Karpas-422 (cell line): ENCODE results near the gene NSD1. TPM values are rescaled to one million over a fixed set of nuclear protein-coding genes. Genes with fewer than 3 reads are reported as not detected.

Experiments used
- DNase-seq: peaks from one replicate; pipeline ENCODE4 v3.0.0-alpha.2; 2015
- H2AFZ ChIP-seq: fragments of 200-600 bp; sonication (generic); 2 replicates; pipeline ENCODE4 v1.6.1; 2014; ENCODE audit warnings: antibody characterized with exemption, low read length, mixed read lengths
- H3K27ac ChIP-seq: fragments of 200-600 bp; sonication (generic); 2 replicates; pipeline ENCODE4 v1.5.1; 2014; ENCODE audit warnings: mild to moderate bottlenecking, low read length, moderate library complexity
- H3K27me3 ChIP-seq: fragments of 200-600 bp; sonication (generic); 2 replicates; pipeline ENCODE4 v1.6.1; 2014; ENCODE audit warnings: low read length, mixed read lengths
- H3K36me3 ChIP-seq: fragments of 200-600 bp; sonication (generic); 2 replicates; pipeline ENCODE4 v1.6.1; 2014; ENCODE audit warnings: low read length, mixed read lengths; ENCODE audit not compliant: insufficient read depth
- H3K4me1 ChIP-seq: fragments of 200-600 bp; sonication (generic); 2 replicates; pipeline ENCODE4 v1.6.1; 2014; ENCODE audit warnings: mild to moderate bottlenecking, low read length, mixed read lengths
- H3K4me2 ChIP-seq: fragments of 200-600 bp; sonication (generic); 2 replicates; pipeline ENCODE4 v1.6.1; 2014; ENCODE audit warnings: low read length, low read depth, mild to moderate bottlenecking; ENCODE audit not compliant: poor library complexity, severe bottlenecking
- H3K4me3 ChIP-seq: fragments of 200-600 bp; sonication (generic); 2 replicates; pipeline ENCODE4 v1.5.1; 2014; ENCODE audit warnings: mild to moderate bottlenecking, antibody characterized with exemption, low read length, mixed read lengths
- H3K79me2 ChIP-seq: fragments of 200-600 bp; sonication (generic); 2 replicates; pipeline ENCODE4 v1.6.1; 2014; ENCODE audit warnings: mild to moderate bottlenecking, low read length, mixed read lengths
- H3K9ac ChIP-seq: fragments of 200-600 bp; sonication (generic); 2 replicates; pipeline ENCODE4 v1.6.0; 2014; ENCODE audit warnings: low read length
- H3K9me2 ChIP-seq: fragments of 200-600 bp; sonication (generic), shearing (Covaris generic); replicated peaks from 2 replicates; pipeline ENCODE4 v1.6.0; 2014; ENCODE audit warnings: mild to moderate bottlenecking, low read length, moderate library complexity; ENCODE audit not compliant: insufficient read depth
- H3K9me3 ChIP-seq: fragments of 300-700, 200-600 bp; sonication (generic); 2 replicates; pipeline ENCODE4 v1.6.1; 2014; ENCODE audit warnings: low read length, mixed read lengths
- H4K20me1 ChIP-seq: fragments of 200-600 bp; sonication (generic); 2 replicates; pipeline ENCODE4 v1.6.1; 2014; ENCODE audit warnings: mild to moderate bottlenecking, antibody characterized with exemption, low read length, low read depth; ENCODE audit not compliant: insufficient read depth
- total RNA-seq: library from RNA; depleted of rRNA; stranded (reverse); fragments of >200 nt; shearing (Covaris generic); gene quantifications from 2 replicates; pipeline ENCODE4 v1.2.3, GENCODE V29; 2014; ENCODE audit warnings: low replicate concordance

The NSD1 gene
- total RNA-seq, 1 experiment from 2014 or later, result 70.9 TPM

- no peaks in the 10 kb centered on the region for H4K20me1 ChIP-seq
- no peaks in the 10 kb centered on the region for H3K9me3 ChIP-seq
- H3K36me3 ChIP-seq, result peaks cover 5% of the 10 kb centered on the region
- no peak overlapping the region for H2AFZ ChIP-seq
- H3K9ac ChIP-seq, result no peak overlapping the region
- H3K27ac ChIP-seq, result no peak overlapping the region
- peaks cover 10% of the 10 kb centered on the region for H3K79me2 ChIP-seq
- DNase-seq, result no peak
- H3K4me3 ChIP-seq, result no peak overlapping the region
- no peak overlapping the region for H3K4me2 ChIP-seq
- H3K27me3 ChIP-seq, result no peaks in the 10 kb centered on the region
- peaks cover 14% of the 10 kb centered on the region for H3K4me1 ChIP-seq
- no peaks in the 10 kb centered on the region for H3K9me2 ChIP-seq
These were observed 3.2 kb upstream of the NSD1 start for GRCh38 chr5:177130211-177131018.

GRCh38 chr5:177131019-177131320 is 2.6 kb upstream of the NSD1 start:
- Histone ChIP-seq H3K9me3 (no peaks in the 10 kb centered on the region), H4K20me1 (no peaks in the 10 kb centered on the region), H3K9me2 (no peaks in the 10 kb centered on the region), H3K4me2 (no peak overlapping the region), H3K9ac (no peak overlapping the region), H3K36me3 (peaks cover 9% of the 10 kb centered on the region), H3K27me3 (no peaks in the 10 kb centered on the region), H2AFZ (no peak overlapping the region), H3K4me1 (peaks cover 19% of the 10 kb centered on the region), H3K79me2 (peaks cover 16% of the 10 kb centered on the region), H3K27ac (no peak overlapping the region), H3K4me3 (no peak overlapping the region)
- DNase-seq, result no peak

- H3K4me3 ChIP-seq, result no peak overlapping the region
- DNase-seq, result peak; percentile 46
- H3K9me3 ChIP-seq, result no peaks in the 10 kb centered on the region
- peaks cover 25% of the 10 kb centered on the region for H3K4me1 ChIP-seq
- H3K4me2 ChIP-seq, result no peak overlapping the region
- no peak overlapping the region for H3K27ac ChIP-seq
- peaks cover 15% of the 10 kb centered on the region for H3K36me3 ChIP-seq
- no peak overlapping the region for H3K9ac ChIP-seq
- H2AFZ ChIP-seq, result no peak overlapping the region
- peaks cover 22% of the 10 kb centered on the region for H3K79me2 ChIP-seq
- H4K20me1 ChIP-seq, result no peaks in the 10 kb centered on the region
- H3K27me3 ChIP-seq, result no peaks in the 10 kb centered on the region
- H3K9me2 ChIP-seq, result no peaks in the 10 kb centered on the region
These were observed 2.0 kb upstream of the NSD1 start for GRCh38 chr5:177131352-177132135.

GRCh38 chr5:177132136-177133095 is 1.2 kb upstream of the NSD1 start:
- no peaks in the 10 kb centered on the region for H3K9me3 ChIP-seq
- peaks cover 7% of the 10 kb centered on the region; the same call in 1 of the 2 replicates for H4K20me1 ChIP-seq
- no peak for DNase-seq
- peak overlapping the region; percentile 78; the same call in 1 of the 2 replicates for H2AFZ ChIP-seq
- H3K36me3 ChIP-seq, result peaks cover 24% of the 10 kb centered on the region
- H3K27ac ChIP-seq, result no peak overlapping the region; the same call in 1 of the 2 replicates
- peak overlapping the region; percentile 80 for H3K4me2 ChIP-seq
- H3K27me3 ChIP-seq, result no peaks in the 10 kb centered on the region
- peak overlapping the region; percentile 62 for H3K4me3 ChIP-seq
- peaks cover 30% of the 10 kb centered on the region for H3K79me2 ChIP-seq
- H3K9ac ChIP-seq, result peak overlapping the region; percentile 84
- H3K4me1 ChIP-seq, result peaks cover 33% of the 10 kb centered on the region
- no peaks in the 10 kb centered on the region for H3K9me2 ChIP-seq

- peak overlapping the region; percentile 62 for H3K27ac ChIP-seq
- H3K27me3 ChIP-seq, result no peaks in the 10 kb centered on the region
- peaks cover 44% of the 10 kb centered on the region for H3K79me2 ChIP-seq
- H2AFZ ChIP-seq, result peak overlapping the region; percentile 14; the same call in 1 of the 2 replicates
- H3K36me3 ChIP-seq, result peaks cover 31% of the 10 kb centered on the region
- peak overlapping the region; percentile 86 for H3K4me2 ChIP-seq
- H3K9ac ChIP-seq, result peak overlapping the region; percentile 84
- H3K4me1 ChIP-seq, result peaks cover 33% of the 10 kb centered on the region
- peak; percentile 83 for DNase-seq
- peak overlapping the region; percentile 82 for H3K4me3 ChIP-seq
- H4K20me1 ChIP-seq, result peaks cover 7% of the 10 kb centered on the region; the same call in 1 of the 2 replicates
- H3K9me3 ChIP-seq, result no peaks in the 10 kb centered on the region
- H3K9me2 ChIP-seq, result no peaks in the 10 kb centered on the region
These were observed 502 bp downstream of the NSD1 start for GRCh38 chr5:177133853-177134696.

GRCh38 chr5:177134697-177135225 is 1.2 kb downstream of the NSD1 start:
- H3K9me3 ChIP-seq, result no peaks in the 10 kb centered on the region
- peak overlapping the region; percentile 82 for H3K4me3 ChIP-seq
- H3K36me3 ChIP-seq, result peaks cover 35% of the 10 kb centered on the region
- no peaks in the 10 kb centered on the region for H3K27me3 ChIP-seq
- H3K4me2 ChIP-seq, result peak overlapping the region; percentile 86
- peak overlapping the region; percentile 84 for H3K9ac ChIP-seq
- H3K4me1 ChIP-seq, result peaks cover 33% of the 10 kb centered on the region
- H3K79me2 ChIP-seq, result peaks cover 51% of the 10 kb centered on the region
- peak overlapping the region; percentile 62 for H3K27ac ChIP-seq
- H3K9me2 ChIP-seq, result no peaks in the 10 kb centered on the region
- peaks cover 12% of the 10 kb centered on the region; the same call in 1 of the 2 replicates for H4K20me1 ChIP-seq
- no peak overlapping the region; the same call in 1 of the 2 replicates for H2AFZ ChIP-seq
- peak; percentile 63 for DNase-seq

- peaks cover 21% of the 10 kb centered on the region for H3K4me1 ChIP-seq
- no peak overlapping the region for H3K27ac ChIP-seq
- no peak overlapping the region for H3K4me3 ChIP-seq
- no peaks in the 10 kb centered on the region for H3K9me3 ChIP-seq
- H4K20me1 ChIP-seq, result peaks cover 36% of the 10 kb centered on the region
- peaks cover 95% of the 10 kb centered on the region for H3K79me2 ChIP-seq
- no peak overlapping the region for H3K4me2 ChIP-seq
- H3K27me3 ChIP-seq, result no peaks in the 10 kb centered on the region
- H3K36me3 ChIP-seq, result peaks cover 72% of the 10 kb centered on the region
- DNase-seq, result no peak
- no peaks in the 10 kb centered on the region for H3K9me2 ChIP-seq
- H3K9ac ChIP-seq, result no peak overlapping the region
- H2AFZ ChIP-seq, result no peak overlapping the region
These were observed 6.7 kb downstream of the NSD1 start for GRCh38 chr5:177140312-177140711.
